SK-N-SH treated with all-trans-retinoic acid at 6 μM for 48 hours (cell line): ENCODE measurements around the gene MLLT6.

Experiments
- ATAC-seq: fragments of 200-7000 bp; cut with Tn5 transposase; 3 replicates; pipeline ENCODE4 v1.9.1; 2020; ENCODE audit warnings: mild to moderate bottlenecking, moderate library complexity
- ARNTL ChIP-seq: fragments of 450-650 bp; formaldehyde crosslinking; IDR thresholded peaks from 2 replicates; pipeline ENCODE4 v1.5.0; 2020; ENCODE audit warnings: low read depth, mild to moderate bottlenecking, moderate library complexity, borderline replicate concordance
- BACH2 ChIP-seq: fragments of 250-450 bp; sonication (Bioruptor Pico); IDR thresholded peaks from 2 replicates; pipeline ENCODE4 v1.9.0; 2021; ENCODE audit warnings: mild to moderate bottlenecking, borderline replicate concordance
- CSDC2 ChIP-seq: fragments of 250-450 bp; sonication (Bioruptor Pico); IDR thresholded peaks from 2 replicates; pipeline ENCODE4 v1.5.0; 2020; ENCODE audit warnings: mild to moderate bottlenecking, moderate library complexity
- CSRNP3 ChIP-seq: fragments of 250-450 bp; sonication (Bioruptor Pico); IDR thresholded peaks from 2 replicates; pipeline ENCODE4 v1.5.1; 2021; ENCODE audit warnings: mild to moderate bottlenecking, moderate library complexity
- ESRRG ChIP-seq: fragments of 250-450 bp; sonication (Bioruptor Pico); IDR thresholded peaks from 2 replicates; pipeline ENCODE4 v1.6.1; 2021; ENCODE audit warnings: mild to moderate bottlenecking
- GLIS3 ChIP-seq: fragments of 250-450 bp; sonication (Bioruptor Pico); IDR thresholded peaks from 2 replicates; pipeline ENCODE4 v1.5.0; 2020; ENCODE audit warnings: mild to moderate bottlenecking, moderate library complexity
- ISL1 ChIP-seq: fragments of 250-450 bp; sonication (Bioruptor Pico); IDR thresholded peaks from 2 replicates; pipeline ENCODE4 v2.1.2; 2022; ENCODE audit warnings: mild to moderate bottlenecking, moderate library complexity
- OSR1 ChIP-seq: fragments of 250-450 bp; sonication (Bioruptor Pico); IDR thresholded peaks from 2 replicates; pipeline ENCODE4 v1.8.0; 2022; ENCODE audit warnings: moderate library complexity, mild to moderate bottlenecking, inconsistent platforms
- PATZ1 ChIP-seq: fragments of 250-450 bp; sonication (Bioruptor Pico); IDR thresholded peaks from 2 replicates; pipeline ENCODE4 v1.8.0; 2020; ENCODE audit warnings: mild to moderate bottlenecking, moderate library complexity, borderline replicate concordance
- PPARA ChIP-seq: fragments of 250-450 bp; sonication (Bioruptor Pico); IDR thresholded peaks from 2 replicates; pipeline ENCODE4 v1.5.0; 2020; ENCODE audit warnings: mild to moderate bottlenecking, borderline replicate concordance
- RARB ChIP-seq: fragments of 250-450 bp; sonication (Bioruptor Pico); IDR thresholded peaks from 2 replicates; pipeline ENCODE4 v1.8.0; 2021; ENCODE audit warnings: mild to moderate bottlenecking, moderate library complexity
- SNAI2 ChIP-seq: fragments of 250-450 bp; sonication (Bioruptor Pico); IDR thresholded peaks from 2 replicates; pipeline ENCODE4 v1.5.0; 2020; ENCODE audit warnings: mild to moderate bottlenecking, moderate library complexity
- TCF4 ChIP-seq: fragments of 250-450 bp; sonication (Bioruptor Pico); IDR thresholded peaks from 2 replicates; pipeline ENCODE4 v1.8.0; 2021; ENCODE audit warnings: mild to moderate bottlenecking, moderate library complexity, borderline replicate concordance
- TOX ChIP-seq: fragments of 250-450 bp; sonication (Bioruptor Pico); IDR thresholded peaks from 2 replicates; pipeline ENCODE4 v1.8.0; 2021; ENCODE audit warnings: mild to moderate bottlenecking, moderate library complexity, borderline replicate concordance
- TSHZ2 ChIP-seq: fragments of 250-450 bp; sonication (Bioruptor Pico); IDR thresholded peaks from 2 replicates; pipeline ENCODE4 v1.5.0; 2020; ENCODE audit warnings: mild to moderate bottlenecking, moderate library complexity
- ZFP3 ChIP-seq: fragments of 250-450 bp; sonication (Bioruptor Pico); IDR thresholded peaks from 2 replicates; pipeline ENCODE4 v1.5.0; 2020; ENCODE audit warnings: mild to moderate bottlenecking, moderate library complexity
- ZFP30 ChIP-seq: fragments of 450-650 bp; formaldehyde crosslinking; IDR thresholded peaks from 2 replicates; pipeline ENCODE4 v1.5.0; 2022; ENCODE audit warnings: mild to moderate bottlenecking, moderate library complexity
- ZNF565 ChIP-seq: fragments of 450-650 bp; formaldehyde crosslinking; conservative IDR thresholded peaks from 2 replicates; pipeline ENCODE4 v1.5.0; 2020; ENCODE audit warnings: low read depth, mild to moderate bottlenecking, moderate library complexity
- ZNF70 ChIP-seq: fragments of 450-650 bp; formaldehyde crosslinking; IDR thresholded peaks from 2 replicates; pipeline ENCODE4 v1.5.0; 2020; ENCODE audit warnings: mild to moderate bottlenecking, moderate library complexity
- ZNF8 ChIP-seq: fragments of 450-650 bp; formaldehyde crosslinking; IDR thresholded peaks from 2 replicates; pipeline ENCODE4 v1.5.0; 2020; ENCODE audit warnings: mild to moderate bottlenecking, moderate library complexity

MLLT6 gene

GRCh38 chr17:38690386-38690785, 14.7 kb upstream of the MLLT6 start:
- TF ChIP-seq TSHZ2 (CRISPR knock-in tag) (no peak), CSDC2 (no peak), BACH2 (CRISPR knock-in tag) (no peak), ZNF70 (CRISPR knock-in tag) (no peak), ESRRG (CRISPR knock-in tag) (no peak), ZFP30 (CRISPR knock-in tag) (no peak), RARB (CRISPR knock-in tag) (no peak), SNAI2 (no peak), ARNTL (CRISPR knock-in tag) (no peak), ZNF565 (no peak), TOX (no peak), PATZ1 (no peak), ISL1 (CRISPR knock-in tag) (no peak), TCF4 (no peak), PPARA (CRISPR knock-in tag) (no peak), ZFP3 (no peak), ZNF8 (CRISPR knock-in tag) (no peak), OSR1 (CRISPR knock-in tag) (no peak)
- no peak for ATAC-seq

- no peak for TF ChIP-seq CSRNP3 (CRISPR knock-in tag)
- no peak for TF ChIP-seq ZNF8 (CRISPR knock-in tag)
- TF ChIP-seq ZNF565, result no peak
- no peak for TF ChIP-seq PATZ1
- no peak for TF ChIP-seq TOX
- TF ChIP-seq BACH2 (CRISPR knock-in tag), result no peak
- no peak for TF ChIP-seq PPARA (CRISPR knock-in tag)
- TF ChIP-seq GLIS3 (CRISPR knock-in tag), result no peak
- no peak for TF ChIP-seq OSR1 (CRISPR knock-in tag)
- TF ChIP-seq SNAI2, result no peak
- no peak for TF ChIP-seq ZFP30 (CRISPR knock-in tag)
- TF ChIP-seq, all 23 proteins: peak for 0
- no peak for ATAC-seq
Measured at GRCh38 chr17:38691154-38691553, 13.9 kb upstream of the MLLT6 start.

GRCh38 chr17:38693700-38694329, 11.3 kb upstream of the MLLT6 start:
- TF ChIP-seq ZNF70 (CRISPR knock-in tag) (no peak), TSHZ2 (CRISPR knock-in tag) (peak; percentile 51; the same call in 1 of the 2 replicates), SNAI2 (peak; percentile 36; the same call in 1 of the 2 replicates)
- ATAC-seq, result peak; percentile 96
